Stimulated activated CD8-positive, alpha-beta memory T cell treated with anti-CD3 and anti-CD28 coated beads, Interleukin-7, amount 100 ng/mL, for 48 hours (primary cell): ENCODE measurements around the gene NPAT.
A peak's percentile ranks its signal among the peaks of the same experiment; 100 is the strongest.
"Not testable (repeated sequence)": the region's sequence is repeated elsewhere in the genome, so short reads cannot be mapped to it uniquely, and the experiment has no call there.

Source experiments
- DNase-seq, 2 donors: peaks; one replicate each; pipeline ENCODE4 v3.0.0-alpha.2; 2020; ENCODE audit warnings: low read depth in 1 of 2; ENCODE audit errors: extremely low read depth in 1 of 2

NPAT gene

DNA sequence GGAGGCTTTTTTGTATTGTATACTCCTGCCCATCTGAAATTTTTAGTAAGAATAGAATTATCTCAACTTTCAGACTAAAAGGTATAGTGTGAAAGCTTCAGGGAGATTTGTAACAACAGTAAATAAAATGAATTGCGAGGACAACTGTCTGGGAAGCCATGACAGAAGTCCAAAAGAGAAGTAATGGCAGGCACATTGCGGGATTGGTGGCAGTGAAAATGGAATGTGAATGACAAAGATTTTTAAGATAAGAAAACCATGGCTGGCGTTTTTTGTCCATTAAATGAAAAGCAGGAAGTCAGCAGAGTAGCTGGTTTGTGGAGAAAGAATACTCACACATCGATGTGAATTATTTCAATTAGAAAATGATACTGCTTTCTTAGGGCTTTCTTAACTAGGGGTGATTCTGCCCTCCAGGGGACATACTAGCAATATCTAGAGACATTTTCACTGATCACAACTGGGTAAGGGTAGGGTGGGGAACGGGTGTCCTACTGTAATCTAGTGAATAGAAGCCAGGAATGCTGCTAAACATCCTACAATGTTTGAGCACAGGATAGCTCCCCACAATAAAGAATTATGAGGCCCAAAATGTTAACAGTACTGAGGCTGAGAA lies 1.6 kb downstream of the NPAT start:
- DNase-seq: no peak

DNA sequence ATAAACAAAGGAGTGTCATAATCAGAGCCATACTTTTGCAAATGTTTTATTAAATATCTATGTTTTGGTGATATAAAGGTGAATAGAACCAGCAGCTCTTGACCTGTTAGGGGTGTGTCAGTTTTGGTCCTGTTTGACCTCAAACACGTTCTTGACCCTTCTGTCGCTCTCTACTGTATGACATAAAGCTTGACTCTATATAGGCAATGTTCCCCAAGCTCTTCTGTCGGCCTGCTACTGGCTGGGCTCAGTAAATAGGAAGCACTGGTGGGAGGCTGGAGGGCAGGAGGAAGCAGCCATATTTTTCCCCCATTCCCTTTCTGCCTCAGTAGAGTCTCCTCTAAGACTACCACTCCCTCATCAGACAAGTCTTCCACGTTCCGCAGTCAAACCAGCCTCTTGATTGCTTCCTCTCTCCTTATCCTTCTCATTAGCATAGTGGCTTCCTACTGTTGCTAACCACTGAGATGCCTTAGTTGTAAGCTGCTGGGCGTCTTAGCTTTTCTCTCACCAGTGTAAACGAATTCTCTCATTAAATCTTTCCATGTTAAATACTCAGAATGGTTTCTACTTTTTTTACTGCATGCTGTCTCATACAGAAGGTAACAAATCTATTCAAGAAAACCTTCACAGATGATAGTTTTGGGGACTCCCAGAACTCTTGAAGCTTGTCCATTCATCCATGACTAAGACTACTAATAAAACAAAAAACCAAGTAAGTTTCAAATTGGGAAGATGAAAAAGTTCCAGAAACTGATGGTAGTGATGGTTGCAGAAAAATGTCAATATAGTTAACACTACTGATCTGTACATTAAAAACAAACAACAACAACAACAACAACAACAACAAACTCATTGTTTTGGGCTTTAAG lies 3.3 kb downstream of the NPAT start:
- no peak for DNase-seq

DNA sequence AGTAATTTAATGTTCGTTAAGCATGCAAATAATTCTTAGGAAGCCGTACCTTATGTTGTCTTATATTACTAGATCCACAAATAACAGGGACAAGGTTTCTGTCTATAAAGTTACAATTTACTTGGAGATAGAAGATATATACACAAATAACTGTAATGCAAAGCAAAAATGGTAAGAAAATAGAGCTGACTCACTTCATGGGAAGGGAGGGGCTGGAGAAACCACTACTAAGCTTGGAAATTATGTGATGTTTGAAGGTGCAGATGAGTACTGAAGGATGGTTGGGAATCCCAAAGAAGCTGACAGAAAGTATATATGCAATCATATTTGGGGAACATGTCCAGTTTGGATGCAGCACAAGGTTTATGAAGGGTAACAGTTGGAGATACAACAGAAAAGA lies 4.0 kb downstream of the NPAT start:
- DNase-seq: no peak

DNA sequence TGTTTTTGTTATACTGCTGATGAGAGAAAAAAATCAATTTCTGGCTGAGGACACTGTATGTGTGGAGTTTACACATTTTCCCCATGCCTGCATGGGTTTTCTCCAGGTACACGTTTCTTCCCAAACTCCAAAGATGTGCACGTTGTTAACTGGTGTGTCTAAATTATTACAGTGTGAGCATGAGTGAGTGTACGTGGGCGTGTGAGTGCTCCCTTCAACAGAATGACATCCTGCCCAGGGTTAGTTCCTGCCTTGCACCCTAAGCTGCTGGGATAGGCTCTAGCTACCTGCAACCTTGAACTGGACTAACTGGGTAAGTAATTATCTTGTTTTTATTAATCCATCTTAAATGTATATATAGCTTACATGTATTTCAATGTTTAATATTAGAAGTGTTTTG lies 5.5 kb downstream of the NPAT start:
- DNase-seq: no peak

DNA sequence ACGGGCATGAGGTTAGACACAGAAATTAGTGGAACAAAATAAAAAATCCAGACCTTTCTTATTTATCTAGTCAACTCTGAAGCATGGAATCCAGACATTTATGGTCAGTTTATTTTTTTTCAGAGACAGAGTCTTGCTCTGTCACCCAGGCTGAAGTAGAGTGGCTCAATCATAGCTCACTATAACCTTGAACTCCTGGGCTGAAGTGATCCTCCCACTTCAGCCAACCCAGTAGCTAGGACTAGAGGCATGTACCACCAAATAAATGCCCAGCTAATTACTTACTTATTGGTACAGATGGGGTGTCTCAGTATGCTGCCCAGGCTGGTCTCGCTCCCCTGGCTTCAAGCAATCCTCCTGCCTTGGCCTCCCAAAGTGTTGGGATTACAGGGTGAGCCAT lies 8.7 kb downstream of the NPAT start:
- DNase-seq: no peak

DNA sequence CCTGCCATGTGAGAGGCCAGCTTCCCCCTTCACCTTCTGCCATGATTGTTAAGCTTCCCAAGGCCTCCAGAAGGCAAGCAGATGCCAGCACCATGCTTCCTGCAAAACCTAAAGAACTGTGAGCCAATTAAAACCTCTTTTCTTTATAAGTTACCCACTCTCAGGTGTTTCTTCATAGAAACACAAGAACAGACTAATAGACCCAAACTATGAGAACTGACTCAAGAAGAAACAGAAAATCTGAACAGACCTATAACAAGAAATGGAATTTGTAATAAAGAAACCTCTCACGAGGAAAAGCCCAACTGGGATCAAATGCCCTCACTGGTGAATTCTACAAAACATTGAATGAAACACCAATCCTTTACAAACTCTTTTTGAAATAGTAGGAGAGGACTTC lies 12.0 kb downstream of the NPAT start:
- DNase-seq: no peak

DNA sequence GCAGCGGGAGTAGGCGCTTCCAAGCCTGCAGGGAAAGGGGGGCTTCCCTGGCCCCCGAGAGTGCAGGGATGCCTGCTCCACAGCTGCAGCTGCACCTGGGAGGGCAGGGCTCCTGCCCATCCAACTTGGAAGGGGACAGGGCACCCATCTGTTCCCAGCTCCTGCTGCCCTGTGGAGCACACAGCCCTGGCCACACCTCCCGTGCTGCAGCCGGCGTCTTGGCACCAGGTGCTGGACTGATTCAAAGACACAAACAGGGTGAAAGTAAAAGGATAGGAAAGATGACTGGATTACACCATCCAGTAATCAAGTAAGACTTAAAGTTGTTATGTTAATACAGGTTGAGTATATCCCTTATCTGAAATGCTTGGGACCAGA lies 14.8 kb downstream of the NPAT start:
- no peak for DNase-seq

DNA sequence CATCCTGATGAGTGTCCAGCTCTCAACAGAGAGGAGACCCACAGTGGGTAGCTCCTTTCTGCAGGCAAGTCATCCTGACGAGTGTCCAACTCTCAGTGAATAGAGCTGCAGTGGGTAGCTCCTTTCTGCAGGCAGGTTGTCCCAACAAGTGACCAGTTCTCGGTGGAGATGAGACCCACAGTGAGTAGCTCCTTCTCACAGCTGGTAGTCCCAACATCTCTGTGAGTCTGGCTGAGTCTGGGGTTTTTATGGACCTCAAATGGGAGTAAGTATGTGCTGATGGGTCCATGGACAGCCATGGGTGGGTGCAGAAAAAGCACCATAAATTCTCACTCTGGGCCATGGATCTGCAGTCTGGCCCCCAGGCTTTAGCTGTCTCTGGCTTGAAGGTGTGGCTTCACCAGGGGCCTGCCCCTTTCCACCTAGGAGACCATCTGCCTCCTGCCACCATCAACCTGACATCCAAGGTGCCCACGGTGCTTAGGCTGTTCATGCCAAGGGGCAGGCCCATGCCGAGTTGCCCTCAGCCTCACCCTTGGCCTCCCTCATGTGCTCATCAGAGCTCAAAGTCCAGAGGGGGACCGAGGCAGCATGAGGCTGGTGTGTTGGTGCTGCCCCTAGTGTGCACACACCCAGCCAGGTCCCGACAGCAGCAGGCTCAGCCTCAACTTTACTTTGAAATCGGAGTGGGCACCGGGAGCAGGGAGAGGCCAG lies 15.3 kb downstream of the NPAT start:
- DNase-seq: no peak

DNA sequence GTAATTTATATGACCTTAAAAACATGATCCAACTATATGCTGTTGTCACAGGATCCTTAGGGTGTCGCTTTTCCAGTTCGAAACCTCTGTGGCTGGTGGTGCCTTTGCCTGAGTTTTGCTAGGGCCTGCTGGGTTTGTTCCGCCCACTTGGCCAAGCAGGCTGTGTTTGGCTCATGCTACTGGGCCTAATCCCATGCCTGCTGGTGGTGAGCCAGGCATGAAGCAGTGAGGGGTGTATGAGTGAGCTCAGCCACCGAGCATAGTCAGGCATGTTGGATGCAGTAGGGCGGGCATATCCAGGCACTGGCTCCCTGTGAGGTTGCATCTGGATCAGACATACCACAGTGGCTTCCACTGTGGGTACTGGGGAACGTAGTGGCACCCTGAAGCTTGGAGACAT lies 16.3 kb downstream of the NPAT start:
- DNase-seq: no peak

DNA sequence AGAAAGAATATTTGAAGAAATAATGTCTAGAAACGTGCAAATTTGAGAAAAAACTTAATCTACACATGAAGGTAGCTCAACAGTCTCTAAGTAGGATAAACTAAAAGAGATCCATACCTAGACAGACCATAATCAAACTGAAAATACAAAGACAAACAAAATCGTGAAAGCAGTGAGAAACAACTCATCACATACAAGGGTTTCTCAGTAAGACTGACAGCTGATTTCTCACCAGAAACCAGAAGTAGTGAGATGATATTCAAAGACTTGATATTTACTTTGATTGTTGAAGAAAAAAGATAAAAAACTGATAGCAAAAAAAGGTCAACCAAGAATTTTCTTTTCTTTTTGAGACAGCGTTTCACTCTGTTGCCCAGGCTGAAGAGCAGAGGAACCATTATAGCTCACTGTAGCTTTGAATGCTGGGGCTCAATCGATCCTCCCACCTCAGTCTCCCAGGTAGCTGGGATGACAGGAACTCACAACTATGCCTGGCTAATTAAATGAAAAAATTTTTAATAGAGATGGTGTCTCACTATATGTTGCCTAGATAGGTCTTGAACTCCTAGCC lies 17.4 kb downstream of the NPAT start:
- DNase-seq: no peak

DNA sequence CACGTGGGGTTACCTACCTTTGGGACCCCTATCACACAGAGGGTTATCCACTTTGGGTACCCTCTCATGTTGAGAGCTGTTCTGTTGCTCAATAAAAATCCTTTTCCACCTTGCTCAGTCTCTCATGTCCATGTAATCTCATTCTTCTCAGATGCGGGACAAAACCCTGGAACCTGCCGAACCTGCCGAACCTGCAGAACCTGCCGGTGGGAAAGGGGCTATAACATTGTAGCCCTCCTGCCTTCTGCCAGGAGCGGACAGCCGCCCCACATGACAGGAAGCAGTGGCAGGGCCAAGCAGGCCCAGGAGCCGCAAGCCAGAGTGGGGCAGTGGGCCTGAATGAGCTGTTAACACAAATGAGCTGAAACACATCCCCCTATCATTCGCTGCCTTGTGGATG lies 18.1 kb downstream of the NPAT start:
- DNase-seq: no peak

DNA sequence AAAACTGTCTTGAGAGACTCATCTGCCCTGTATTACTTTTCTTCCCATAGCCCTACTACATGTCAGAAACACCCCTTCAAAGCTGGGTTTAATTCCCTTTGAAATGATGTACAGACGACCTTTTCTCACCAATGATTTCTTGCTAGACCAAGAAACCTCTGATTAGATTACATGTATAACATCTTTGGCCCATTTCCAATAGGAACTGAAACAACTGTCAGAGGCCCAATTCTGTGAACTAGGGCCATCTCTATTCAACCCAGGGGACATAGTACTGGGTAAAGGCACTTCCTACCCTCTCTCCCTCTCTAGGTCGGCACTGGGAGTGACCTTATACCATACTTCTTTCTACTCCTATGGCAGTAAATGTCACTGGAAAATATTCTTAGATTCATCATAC lies 19.4 kb downstream of the NPAT start:
- no peak for DNase-seq

DNA sequence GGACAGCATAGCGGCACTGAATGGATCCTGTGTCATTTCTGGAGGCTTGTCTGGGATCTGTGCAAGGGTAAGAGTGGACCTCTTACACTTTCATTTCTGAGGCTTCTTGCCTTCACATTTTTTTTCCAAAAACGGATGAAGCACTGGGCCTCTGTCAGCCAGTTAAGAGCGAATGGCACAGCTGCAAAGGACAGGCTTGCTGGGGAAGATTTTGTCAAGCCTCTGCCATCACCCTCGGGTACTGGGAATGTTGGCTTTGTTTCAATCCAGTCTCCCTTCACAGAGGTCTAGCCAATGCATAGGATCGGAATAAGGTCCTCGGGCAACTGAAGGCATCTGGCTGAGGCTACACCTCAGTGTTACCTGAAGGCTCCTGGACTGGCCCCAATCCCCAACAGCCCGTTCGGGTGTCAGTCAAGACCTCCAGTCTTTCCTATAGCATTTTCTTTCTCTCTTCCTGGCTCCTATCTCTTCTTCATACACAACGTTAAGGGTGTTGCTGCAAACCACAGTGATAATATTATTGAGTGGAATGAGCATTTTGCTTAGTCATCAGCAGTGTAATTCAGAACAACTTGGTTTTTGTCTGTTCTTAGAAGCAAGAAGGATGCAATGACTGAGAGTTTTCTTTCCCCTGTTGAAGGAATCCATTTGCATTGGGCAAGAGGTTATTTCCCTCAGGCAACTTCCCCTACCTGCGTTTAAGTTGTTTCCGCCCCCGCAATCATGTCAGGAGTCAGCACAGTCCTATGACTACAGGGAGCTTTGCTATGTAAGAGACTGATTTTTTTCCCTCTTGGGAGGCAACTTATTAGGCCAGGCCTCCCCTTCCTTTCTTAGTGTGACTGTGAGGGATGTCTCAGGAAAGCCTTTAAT lies 22.8 kb downstream of the NPAT start:
- DNase-seq: peak in 1 of 2 donors; percentile 74

DNA sequence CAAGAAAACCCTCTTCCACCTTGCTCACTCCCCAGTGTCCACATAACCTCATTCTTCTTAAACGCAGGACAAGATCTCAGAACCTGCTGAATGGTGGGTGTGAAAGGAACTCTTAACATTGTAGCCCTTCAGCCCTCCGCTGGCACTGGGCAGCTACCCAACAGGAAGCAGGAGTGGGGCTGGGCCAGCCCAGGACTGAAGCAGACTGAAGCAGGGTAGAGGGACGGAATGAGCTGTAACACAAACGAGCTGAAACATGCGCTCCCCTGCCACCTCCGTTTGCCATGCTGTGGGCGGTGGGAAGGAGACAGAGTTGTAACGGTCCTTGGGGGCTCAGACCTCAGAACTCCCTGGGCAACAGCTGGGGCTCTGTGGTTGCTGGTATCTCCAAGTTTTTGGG lies 23.6 kb downstream of the NPAT start:
- no peak for DNase-seq

DNA sequence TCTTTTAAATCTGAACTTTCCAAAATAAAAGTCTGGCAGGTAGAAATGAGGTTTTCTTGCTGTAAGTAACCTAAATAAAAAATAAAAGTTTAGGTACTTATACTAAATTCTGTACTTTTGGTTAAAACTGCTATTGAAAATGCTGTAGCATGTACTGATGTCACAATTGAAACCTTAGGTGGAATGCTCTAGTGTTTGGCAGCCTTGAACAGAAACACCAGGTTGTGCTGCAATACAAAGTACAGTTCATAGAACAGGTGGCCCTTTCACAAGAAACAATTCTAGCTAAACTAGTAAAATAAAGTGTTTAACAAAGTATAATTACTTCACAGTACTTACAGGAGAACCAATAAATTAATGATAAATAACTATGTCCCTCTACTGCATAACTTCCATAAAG lies 25.1 kb downstream of the NPAT start:
- DNase-seq: no peak

DNA sequence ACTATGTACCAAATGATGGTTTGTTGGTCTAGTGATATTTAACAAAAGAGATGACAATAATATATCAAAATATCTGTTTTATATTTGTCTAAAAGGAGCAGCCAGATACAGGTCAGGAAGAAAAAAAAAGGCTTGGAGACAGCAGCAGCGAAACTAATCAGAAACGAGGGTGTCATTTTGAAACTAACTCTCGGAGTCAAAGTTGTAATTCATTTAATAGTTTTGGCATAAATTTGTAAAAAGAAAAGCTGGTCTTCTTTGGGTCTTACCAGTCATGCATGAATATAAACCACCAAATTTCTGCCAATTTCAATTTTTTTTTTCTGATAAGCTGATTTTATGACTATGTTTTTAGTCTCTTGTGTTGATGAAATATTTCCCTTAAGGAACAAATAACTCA lies 25.5 kb downstream of the NPAT start:
- no peak for DNase-seq

DNA sequence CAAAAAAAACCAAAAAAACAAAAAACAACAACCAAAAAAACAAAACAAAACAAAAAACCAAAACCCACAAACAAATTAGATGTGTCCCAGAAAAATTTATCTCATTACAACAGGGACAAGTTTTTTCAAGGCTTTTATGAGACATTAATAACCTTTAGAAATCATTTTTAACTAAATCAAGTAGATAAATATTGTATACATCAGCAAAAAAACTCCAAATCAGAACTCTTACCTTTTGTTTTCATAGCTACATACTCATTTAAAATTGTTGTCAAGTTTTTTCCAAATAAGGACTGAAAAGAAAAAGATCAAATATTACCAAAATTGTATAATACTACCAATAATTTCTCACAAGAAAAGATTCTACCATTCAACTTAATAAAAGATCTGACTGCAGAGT lies 28.7 kb downstream of the NPAT start:
- DNase-seq: no peak

DNA sequence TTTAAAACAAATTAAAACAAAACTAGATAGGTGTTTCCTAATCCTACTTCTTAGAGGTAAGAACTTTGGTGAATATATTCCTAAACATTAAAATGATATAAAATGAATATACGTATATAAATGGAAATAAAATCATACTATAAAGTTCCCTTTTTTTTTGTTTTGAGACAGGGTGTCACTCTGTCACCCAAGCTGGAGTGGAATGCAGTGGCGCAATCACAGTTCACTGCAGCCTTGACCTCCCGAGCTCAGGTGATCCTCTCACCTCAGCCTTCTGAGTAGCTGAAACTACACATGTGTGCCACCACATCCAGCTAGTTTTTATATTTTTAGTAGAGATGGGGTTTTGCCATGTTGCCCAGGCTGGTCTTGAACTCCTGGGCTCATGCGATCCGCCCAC lies 44.9 kb downstream of the NPAT start:
- no peak for DNase-seq

DNA sequence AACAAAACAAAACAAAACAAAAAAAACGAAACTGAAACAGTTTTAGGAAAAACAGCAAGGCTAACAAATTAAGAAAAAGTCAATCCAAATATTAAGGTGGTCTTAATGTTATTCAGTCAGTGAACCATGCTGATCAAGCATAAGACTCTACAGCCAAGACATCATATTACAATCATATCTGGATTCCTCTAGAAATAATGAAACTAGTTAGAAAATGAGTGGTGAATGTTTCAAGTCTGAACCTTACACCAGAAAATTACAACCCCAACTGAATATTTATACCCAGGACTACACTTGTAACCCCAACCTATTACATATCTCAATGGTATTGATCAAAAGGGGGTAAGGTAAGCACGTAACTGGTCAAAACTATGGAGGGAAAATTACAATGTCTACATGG lies 52.3 kb downstream of the NPAT start:
- DNase-seq: no peak

DNA sequence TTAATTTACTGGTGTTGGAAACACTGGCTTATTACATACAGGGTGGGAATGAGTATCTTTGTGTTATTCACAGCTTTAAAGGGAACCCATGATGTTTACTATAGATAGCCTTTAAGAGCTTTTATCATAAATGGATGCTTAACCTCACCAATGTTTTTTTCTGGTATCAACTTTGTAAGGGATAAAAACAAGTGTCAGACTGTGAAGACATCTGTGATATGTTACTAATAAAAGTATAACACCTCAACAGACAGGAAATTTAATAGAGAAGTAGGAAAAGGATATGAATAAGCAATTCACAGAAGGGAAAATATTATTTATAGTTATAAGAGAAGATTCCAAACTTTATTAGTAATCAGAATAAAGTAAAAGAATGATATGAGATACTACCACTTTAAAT lies 54.8 kb downstream of the NPAT start:
- DNase-seq: no peak

DNA sequence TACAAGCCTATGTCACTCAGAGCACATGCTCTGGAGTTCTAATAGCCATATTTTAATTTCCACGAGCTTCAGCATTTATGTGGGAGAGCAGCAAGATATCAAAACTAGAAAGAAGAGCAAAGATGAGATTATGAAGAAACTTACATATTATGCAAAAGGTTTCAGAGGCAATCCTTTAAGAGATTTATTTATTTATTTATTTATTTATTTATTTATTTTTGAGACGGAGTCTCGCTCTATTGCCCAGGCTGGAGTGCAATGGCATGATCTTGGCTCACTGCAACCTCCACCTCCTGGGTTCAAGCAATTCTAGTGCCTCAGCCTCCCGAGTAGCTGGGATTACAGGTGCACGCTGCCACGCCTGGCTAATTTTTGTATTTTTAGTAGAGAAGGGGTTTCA lies 59.6 kb downstream of the NPAT start:
- DNase-seq: not testable (repeated sequence)
